Kidney epithelial cell (primary cell): ENCODE measurements around the gene FZD2. TPM values are rescaled to one million over a fixed set of nuclear protein-coding genes. Genes with fewer than 3 reads are reported as not detected.
"Not testable (repeated sequence)": the region's sequence is repeated elsewhere in the genome, so short reads cannot be mapped to it uniquely, and the experiment has no call there.

Source experiments
- DNase-seq: peaks from one replicate; pipeline ENCODE4 v3.0.0-alpha.2; 2010; ENCODE audit warnings: low read depth
- H3K27me3 ChIP-seq: 2 replicates; pipeline ENCODE4 v1.6.0; 2011; ENCODE audit warnings: low read length; ENCODE audit not compliant: control insufficient read depth, insufficient read depth
- H3K36me3 ChIP-seq: 2 replicates; pipeline ENCODE4 v1.5.1; 2011; ENCODE audit warnings: low read length; ENCODE audit not compliant: control insufficient read depth, insufficient read depth
- H3K4me3 ChIP-seq: 2 replicates; pipeline ENCODE4 v1.5.1; 2011; ENCODE audit warnings: low read depth, mild to moderate bottlenecking, control low read depth, low read length
- total RNA-seq: library from RNA; depleted of rRNA; stranded (reverse); fragments of >200 nt; gene quantifications from 2 replicates; pipeline ENCODE4 v1.2.3, GENCODE V29; 2015
- TF ChIP-seq, protein P1 (sequence below): IDR thresholded peaks from 2 replicates; pipeline ENCODE4 v1.5.1; 2011; ENCODE audit warnings: mild to moderate bottlenecking, moderate library complexity, low read length, control low read depth, inconsistent platforms; ENCODE audit not compliant: insufficient read depth, poor library complexity, severe bottlenecking

FZD2 gene
- total RNA-seq, 1 donor from 2014 or later, result 8.1 TPM

GRCh38 chr17:44527954-44528353, 29.3 kb upstream of the FZD2 start:
- H3K36me3 ChIP-seq, result no peaks in the 10 kb centered on the region
- no peaks in the 10 kb centered on the region for H3K27me3 ChIP-seq
- no peak overlapping the region for H3K4me3 ChIP-seq
- DNase-seq, result no peak
- TF ChIP-seq, protein P1, sequence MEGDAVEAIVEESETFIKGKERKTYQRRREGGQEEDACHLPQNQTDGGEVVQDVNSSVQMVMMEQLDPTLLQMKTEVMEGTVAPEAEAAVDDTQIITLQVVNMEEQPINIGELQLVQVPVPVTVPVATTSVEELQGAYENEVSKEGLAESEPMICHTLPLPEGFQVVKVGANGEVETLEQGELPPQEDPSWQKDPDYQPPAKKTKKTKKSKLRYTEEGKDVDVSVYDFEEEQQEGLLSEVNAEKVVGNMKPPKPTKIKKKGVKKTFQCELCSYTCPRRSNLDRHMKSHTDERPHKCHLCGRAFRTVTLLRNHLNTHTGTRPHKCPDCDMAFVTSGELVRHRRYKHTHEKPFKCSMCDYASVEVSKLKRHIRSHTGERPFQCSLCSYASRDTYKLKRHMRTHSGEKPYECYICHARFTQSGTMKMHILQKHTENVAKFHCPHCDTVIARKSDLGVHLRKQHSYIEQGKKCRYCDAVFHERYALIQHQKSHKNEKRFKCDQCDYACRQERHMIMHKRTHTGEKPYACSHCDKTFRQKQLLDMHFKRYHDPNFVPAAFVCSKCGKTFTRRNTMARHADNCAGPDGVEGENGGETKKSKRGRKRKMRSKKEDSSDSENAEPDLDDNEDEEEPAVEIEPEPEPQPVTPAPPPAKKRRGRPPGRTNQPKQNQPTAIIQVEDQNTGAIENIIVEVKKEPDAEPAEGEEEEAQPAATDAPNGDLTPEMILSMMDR, result no peak

DNA sequence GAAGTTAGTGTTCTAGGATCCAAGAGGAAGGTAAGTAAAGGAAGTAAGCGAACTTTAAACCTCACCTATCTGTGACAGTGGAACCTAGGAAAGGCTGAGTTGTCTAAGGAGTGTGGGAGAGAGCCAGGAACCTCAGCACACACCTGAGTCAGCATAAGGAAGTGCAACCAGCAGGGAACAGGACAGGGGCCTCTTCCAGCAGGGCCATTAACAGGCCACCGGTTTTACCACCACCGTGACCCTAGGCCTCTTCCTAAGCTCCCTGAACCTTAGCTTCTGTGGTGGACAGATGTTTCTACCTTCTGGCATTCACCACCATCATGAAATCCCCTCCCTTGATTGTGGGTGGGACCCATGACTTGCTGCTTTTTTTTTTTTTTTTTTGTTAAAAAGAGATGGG, 27.4 kb upstream of the FZD2 start:
- Histone ChIP-seq H3K27me3 (no peaks in the 10 kb centered on the region), H3K4me3 (no peak overlapping the region), H3K36me3 (no peaks in the 10 kb centered on the region)
- no peak for DNase-seq
- TF ChIP-seq, protein P1, result no peak

DNA sequence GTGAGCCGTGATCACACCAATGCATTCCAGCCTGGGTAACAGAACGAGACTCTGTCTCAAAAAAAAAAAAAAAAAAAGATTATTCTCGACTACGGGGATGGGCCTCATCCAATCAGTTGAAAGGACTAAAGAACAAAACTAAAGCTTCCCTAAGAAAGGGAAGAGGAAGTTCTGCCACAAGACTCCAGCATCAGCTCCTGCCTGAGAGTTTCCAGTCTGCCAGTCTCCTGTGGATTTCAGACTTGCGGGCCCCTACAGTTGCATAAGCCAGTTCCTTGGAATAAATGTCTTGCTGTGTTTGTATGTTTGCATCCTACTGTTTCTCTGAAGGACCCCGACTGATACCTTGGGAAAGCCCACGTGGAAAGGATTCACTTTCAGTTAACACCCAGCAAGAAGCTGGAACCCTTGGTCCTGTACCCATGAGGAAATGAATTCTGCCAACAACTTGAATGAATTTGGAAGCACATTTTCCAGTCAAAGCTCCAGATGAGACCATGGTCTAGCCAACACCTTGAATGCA, 26.3 kb upstream of the FZD2 start:
- no peak for DNase-seq
- Histone ChIP-seq H3K27me3 (no peaks in the 10 kb centered on the region), H3K4me3 (no peak overlapping the region), H3K36me3 (no peaks in the 10 kb centered on the region)
- TF ChIP-seq, protein P1, result no peak

DNA sequence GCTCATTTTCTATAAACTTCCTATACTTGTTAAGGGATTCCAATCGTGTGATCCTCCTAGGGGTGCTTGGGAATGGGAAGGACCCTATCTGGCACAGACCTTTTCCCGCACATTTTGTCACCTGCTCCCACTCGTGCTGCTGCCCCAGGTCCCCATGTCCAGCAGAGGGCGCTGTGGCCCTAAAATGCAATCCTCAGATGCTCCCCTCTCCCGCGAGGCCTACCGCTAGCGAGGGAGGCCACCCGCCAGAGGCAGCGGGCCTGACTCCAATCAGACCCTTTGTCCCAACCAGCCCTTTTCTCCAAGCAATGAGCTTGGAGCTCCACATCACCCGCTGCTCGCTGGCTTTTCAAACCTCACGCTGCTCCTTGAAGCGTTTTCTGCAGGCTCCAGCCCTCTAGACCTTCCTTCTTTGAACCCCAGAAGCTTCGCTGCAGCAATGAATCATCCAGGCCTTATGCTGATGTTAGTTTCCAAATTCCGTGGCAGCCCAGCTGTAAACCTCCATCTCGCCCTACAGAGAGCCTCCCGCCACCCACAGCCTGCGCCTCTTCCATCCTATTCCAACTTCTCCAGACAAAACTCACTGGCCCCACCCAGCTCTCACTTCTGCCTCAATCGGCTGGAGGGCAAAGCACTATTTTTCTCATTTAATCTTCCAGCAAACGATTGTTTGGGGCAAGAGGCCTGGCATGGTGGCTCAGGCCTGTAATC, 23.6 kb upstream of the FZD2 start:
- no peak for DNase-seq
- Histone ChIP-seq H3K27me3 (no peaks in the 10 kb centered on the region), H3K4me3 (no peak overlapping the region), H3K36me3 (no peaks in the 10 kb centered on the region)
- TF ChIP-seq, protein P1, result peak; percentile 95

DNA sequence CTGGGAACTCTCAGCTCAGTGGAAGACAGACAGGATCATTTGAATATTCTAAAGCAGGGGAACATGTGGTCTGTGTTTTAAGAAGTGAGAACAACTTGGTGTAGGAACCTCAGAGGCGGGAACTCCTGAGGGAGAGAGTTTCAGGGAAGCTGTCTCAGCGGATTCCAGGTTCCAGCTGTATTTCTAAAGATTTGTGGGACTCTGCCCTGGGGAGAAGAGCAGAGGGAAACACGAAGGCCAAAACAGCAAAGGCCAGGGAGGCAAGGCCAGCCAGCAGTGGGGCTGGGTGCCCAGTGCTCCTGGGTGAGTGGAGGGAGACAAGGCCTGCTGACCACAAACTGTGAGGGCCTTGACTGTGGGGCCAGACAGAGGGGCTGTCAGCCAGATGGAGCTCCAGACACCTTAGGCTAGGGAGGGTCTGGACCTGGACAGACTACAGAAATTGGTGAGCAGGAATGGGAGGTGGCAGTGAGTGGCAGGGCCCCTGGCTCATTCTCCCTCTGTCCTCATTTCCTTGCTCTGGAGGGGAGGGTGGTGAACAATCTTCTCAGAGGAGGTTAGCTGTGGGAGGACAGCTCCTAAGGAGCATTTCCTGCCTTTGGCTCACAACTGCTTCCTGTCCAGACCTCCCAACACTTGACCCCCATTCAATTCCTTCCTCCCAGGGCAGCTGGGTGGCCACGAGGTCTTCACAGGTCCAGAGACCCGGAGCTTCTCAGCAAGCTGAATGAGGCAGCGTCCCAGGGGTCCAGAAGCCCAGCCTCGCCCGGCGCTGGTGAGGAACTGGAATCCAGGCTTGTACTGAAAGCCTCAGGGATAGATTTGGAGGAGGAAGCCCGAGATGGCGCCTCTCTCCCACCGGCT, 21.0 kb upstream of the FZD2 start:
- H3K4me3 ChIP-seq, result no peak overlapping the region
- no peak for DNase-seq

GRCh38 chr17:44537922-44538321, 19.4 kb upstream of the FZD2 start:
- H3K4me3 ChIP-seq, H3K27me3 ChIP-seq, H3K36me3 ChIP-seq, DNase-seq: not testable (repeated sequence)

More for the DNA sequence above, 21.0 kb upstream of the FZD2 start:
- no peaks in the 10 kb centered on the region for H3K27me3 ChIP-seq
- H3K36me3 ChIP-seq, result no peaks in the 10 kb centered on the region
- TF ChIP-seq, protein P1, result no peak
